HL-60 (cell line): ENCODE measurements around the gene MMP19.

Experiments used
- CTCF ChIP-seq: IDR thresholded peaks from one replicate; pipeline ENCODE4 v1.5.1; 2011; ENCODE audit warnings: low read length, control low read depth, inconsistent platforms; ENCODE audit not compliant: insufficient read depth
- SPI1 ChIP-seq: IDR thresholded peaks from 2 replicates; pipeline ENCODE4 v1.6.1; 2012; ENCODE audit warnings: low read depth, mild to moderate bottlenecking, borderline replicate concordance

GRCh38 chr12:55833056-55833455 is 9.7 kb downstream of the MMP19 start:
- TF ChIP-seq SPI1 (no peak), CTCF (no peak)
